DND-41 (cell line): ENCODE results near the gene CNTRL.

Source experiments
- EZH2 ChIP-seq: IDR thresholded peaks from 3 replicates; pipeline ENCODE4 v1.6.1; 2012; ENCODE audit warnings: borderline replicate concordance, low read depth, mild to moderate bottlenecking, moderate library complexity, low read length, inconsistent platforms; ENCODE audit not compliant: severe bottlenecking
- TF ChIP-seq, protein P1 (sequence below): IDR thresholded peaks from 2 replicates; pipeline ENCODE4 v1.5.1; 2012; ENCODE audit warnings: borderline replicate concordance, low read length, moderate library complexity, mild to moderate bottlenecking; ENCODE audit not compliant: poor library complexity, severe bottlenecking; ENCODE audit errors: extremely low read depth

DNA sequence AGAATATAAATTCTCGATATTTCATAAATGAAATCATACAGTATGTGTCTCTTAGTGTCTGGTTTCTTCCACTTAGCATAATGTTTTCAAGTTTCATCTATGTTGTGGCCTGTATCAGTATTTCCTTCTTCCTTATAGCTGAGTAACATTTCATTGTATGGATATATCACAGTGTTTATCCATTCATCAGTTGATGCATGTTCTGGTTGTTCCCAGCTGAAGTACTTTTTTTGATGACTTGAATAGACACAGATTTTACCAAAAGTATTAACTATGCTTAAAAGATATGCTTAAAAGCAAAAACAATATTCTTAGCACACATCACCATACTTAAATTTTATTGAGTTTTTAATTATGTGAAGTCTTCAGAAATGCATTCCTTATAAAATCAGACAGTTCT lies 114.3 kb downstream of the CNTRL start:
- no peak for TF ChIP-seq EZH2
- TF ChIP-seq, protein P1, sequence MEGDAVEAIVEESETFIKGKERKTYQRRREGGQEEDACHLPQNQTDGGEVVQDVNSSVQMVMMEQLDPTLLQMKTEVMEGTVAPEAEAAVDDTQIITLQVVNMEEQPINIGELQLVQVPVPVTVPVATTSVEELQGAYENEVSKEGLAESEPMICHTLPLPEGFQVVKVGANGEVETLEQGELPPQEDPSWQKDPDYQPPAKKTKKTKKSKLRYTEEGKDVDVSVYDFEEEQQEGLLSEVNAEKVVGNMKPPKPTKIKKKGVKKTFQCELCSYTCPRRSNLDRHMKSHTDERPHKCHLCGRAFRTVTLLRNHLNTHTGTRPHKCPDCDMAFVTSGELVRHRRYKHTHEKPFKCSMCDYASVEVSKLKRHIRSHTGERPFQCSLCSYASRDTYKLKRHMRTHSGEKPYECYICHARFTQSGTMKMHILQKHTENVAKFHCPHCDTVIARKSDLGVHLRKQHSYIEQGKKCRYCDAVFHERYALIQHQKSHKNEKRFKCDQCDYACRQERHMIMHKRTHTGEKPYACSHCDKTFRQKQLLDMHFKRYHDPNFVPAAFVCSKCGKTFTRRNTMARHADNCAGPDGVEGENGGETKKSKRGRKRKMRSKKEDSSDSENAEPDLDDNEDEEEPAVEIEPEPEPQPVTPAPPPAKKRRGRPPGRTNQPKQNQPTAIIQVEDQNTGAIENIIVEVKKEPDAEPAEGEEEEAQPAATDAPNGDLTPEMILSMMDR, result no peak
